ENCODE results near the gene ALDH18A1. TPM values are rescaled to one million over a fixed set of nuclear protein-coding genes. Genes with fewer than 3 reads are reported as not detected.

ALDH18A1 gene
- total RNA-seq, 1 experiment from 2014 or later, result 70.3 TPM

DNA sequence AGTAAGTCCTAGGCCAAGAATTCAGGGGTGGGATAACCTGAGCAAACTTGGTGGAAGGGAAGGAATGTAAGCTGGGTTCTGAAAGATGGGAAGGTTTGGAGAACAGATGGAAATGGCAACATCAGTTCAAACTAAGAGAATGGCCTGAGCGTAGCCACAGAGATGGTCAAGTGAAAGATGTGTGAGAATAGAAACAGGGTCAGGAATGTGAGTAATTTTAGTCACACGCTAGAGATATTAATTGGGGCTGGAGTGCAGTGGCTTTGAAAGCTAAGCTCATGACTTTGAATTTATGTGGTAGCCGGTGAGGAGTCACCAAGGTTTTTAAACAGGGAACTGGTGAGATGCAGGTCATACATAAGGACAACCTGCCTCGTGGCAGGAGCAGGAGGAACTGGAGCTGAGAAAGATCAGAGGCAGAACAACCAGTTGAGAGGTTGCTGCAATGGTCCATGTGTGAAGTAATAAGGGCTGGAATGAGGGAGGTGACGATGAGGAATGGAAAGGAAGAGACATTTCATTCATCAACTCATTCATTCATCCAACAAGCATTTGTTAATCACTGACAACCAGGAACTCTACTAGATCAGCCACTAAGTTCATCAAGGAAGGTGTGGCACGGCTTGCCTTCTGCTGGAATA, 82.4 kb downstream of the ALDH18A1 start:
- Histone ChIP-seq H3K27me3 (ENCODE audit: low read length) (peaks cover 4% of the 10 kb centered on the region; the same call in 1 of the 2 replicates), H3K9me2 (replicated peaks; ENCODE audit: low read length) (no peaks in the 10 kb centered on the region), H4K20me1 (ENCODE audit: low read length) (no peaks in the 10 kb centered on the region), H2AFZ (ENCODE audit: low read length) (no peak overlapping the region), H3K4me2 (ENCODE audit: low read length) (no peak overlapping the region), H3F3A (ENCODE audit: low read length, unreplicated experiment) (no peaks in the 10 kb centered on the region), H3K4me3 (ENCODE audit: low read length) (no peak overlapping the region), H3K9me3 (ENCODE audit: low read length) (no peaks in the 10 kb centered on the region), H3K9ac (ENCODE audit: low read length) (no peak overlapping the region), H3K36me3 (ENCODE audit: low read depth, low read length) (no peaks in the 10 kb centered on the region), H3K4me1 (ENCODE audit: insufficient read depth, low read length) (no peaks in the 10 kb centered on the region), H3K79me2 (ENCODE audit: low read length) (no peaks in the 10 kb centered on the region), H3K27ac (ENCODE audit: low read length) (no peak overlapping the region)
- TF ChIP-seq, protein P1, sequence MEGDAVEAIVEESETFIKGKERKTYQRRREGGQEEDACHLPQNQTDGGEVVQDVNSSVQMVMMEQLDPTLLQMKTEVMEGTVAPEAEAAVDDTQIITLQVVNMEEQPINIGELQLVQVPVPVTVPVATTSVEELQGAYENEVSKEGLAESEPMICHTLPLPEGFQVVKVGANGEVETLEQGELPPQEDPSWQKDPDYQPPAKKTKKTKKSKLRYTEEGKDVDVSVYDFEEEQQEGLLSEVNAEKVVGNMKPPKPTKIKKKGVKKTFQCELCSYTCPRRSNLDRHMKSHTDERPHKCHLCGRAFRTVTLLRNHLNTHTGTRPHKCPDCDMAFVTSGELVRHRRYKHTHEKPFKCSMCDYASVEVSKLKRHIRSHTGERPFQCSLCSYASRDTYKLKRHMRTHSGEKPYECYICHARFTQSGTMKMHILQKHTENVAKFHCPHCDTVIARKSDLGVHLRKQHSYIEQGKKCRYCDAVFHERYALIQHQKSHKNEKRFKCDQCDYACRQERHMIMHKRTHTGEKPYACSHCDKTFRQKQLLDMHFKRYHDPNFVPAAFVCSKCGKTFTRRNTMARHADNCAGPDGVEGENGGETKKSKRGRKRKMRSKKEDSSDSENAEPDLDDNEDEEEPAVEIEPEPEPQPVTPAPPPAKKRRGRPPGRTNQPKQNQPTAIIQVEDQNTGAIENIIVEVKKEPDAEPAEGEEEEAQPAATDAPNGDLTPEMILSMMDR (conservative IDR thresholded peaks at IDR 0.05; ENCODE audit: low read depth, low read length), result no peak
- TF ChIP-seq EZH2phosphoT487 (IDR thresholded peaks at IDR 0.05; ENCODE audit: borderline replicate concordance, low read length), result no peak
- TF ChIP-seq EZH2 (IDR thresholded peaks at IDR 0.05; ENCODE audit: low read length, unreplicated experiment), result no peak
- intact Hi-C loops (cut with micrococcal nuclease), result no loop called here
- DNase-seq (no peak), ATAC-seq (no peak)
- no TSS peak for BruUV-seq (replicated peaks)
- ChIA-PET POLR2A (ENCODE audit: unreplicated experiment) (no interaction called here), CTCF (no interaction called here)

DNA sequence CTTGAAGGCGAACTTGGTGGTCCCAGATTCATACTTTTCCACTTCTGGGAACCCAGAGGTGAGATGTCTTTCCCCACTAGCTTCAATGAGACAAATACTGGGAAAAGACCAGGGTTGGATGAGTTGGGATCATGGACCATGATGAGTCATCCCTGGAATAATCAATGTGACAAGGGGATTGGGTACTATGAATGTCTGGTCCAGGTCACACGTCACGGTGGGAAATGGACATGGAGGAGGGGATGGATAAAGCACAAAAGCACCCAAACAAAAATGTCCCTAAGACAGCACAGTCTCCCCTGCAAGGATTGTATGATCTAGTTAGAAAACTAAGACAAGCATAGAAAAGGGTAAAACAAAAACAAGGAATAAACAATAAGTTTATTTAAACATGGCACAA, 83.0 kb downstream of the ALDH18A1 start:
- Histone ChIP-seq H3K9ac (ENCODE audit: low read length) (no peak overlapping the region), H3K4me3 (ENCODE audit: low read length) (no peak overlapping the region), H3K4me2 (ENCODE audit: low read length) (no peak overlapping the region), H3K36me3 (ENCODE audit: low read depth, low read length) (no peaks in the 10 kb centered on the region), H3K79me2 (ENCODE audit: low read length) (no peaks in the 10 kb centered on the region), H3F3A (ENCODE audit: low read length, unreplicated experiment) (no peaks in the 10 kb centered on the region), H3K27ac (ENCODE audit: low read length) (no peak overlapping the region), H2AFZ (ENCODE audit: low read length) (no peak overlapping the region), H3K9me3 (ENCODE audit: low read length) (no peaks in the 10 kb centered on the region), H3K27me3 (ENCODE audit: low read length) (peaks cover 4% of the 10 kb centered on the region; the same call in 1 of the 2 replicates), H3K9me2 (replicated peaks; ENCODE audit: low read length) (no peaks in the 10 kb centered on the region), H4K20me1 (ENCODE audit: low read length) (no peaks in the 10 kb centered on the region), H3K4me1 (ENCODE audit: insufficient read depth, low read length) (no peaks in the 10 kb centered on the region)
- TF ChIP-seq, protein P1 (conservative IDR thresholded peaks at IDR 0.05; ENCODE audit: low read depth, low read length), result no peak
- TF ChIP-seq EZH2 (IDR thresholded peaks at IDR 0.05; ENCODE audit: low read length, unreplicated experiment), result no peak
- TF ChIP-seq EZH2phosphoT487 (IDR thresholded peaks at IDR 0.05; ENCODE audit: borderline replicate concordance, low read length), result no peak
- POLR2A ChIA-PET (ENCODE audit: unreplicated experiment), result no interaction called here
- DNase-seq, result no peak
- ATAC-seq, result no peak
- intact Hi-C loops (cut with micrococcal nuclease), result no loop called here
- CTCF ChIA-PET, result no interaction called here
- no TSS peak for BruUV-seq (replicated peaks)

DNA sequence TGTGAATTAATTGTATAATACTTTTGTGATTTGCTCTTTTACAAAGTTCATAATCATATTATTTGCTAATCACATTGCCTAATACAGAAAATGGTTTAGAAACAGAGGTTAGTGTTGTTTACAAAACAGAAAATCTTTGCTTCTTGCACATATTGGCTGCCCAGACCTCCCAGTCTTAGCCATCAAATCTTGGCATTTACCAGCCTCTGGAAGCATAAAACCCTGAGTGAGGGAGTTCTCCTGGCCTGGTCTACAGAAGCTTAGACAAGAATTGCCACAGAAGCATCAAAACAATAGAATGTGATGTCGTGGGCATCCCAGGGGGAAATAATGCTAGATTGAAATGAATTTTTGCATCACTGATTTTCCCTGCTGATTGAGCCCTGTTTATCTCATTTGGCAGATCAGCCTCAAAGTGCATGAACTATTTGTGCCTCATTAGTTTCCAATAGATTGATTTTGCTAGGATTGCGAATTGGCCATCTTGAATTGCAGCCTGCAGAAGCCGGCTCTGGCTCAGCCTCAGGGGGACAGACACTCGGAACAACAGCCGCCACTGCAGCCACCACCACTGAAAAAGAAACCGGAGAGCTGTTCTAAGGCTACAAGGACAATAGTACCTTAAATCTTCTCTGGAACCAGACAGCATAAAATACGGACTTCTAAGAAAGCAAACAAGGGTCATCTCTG, 84.2 kb downstream of the ALDH18A1 start:
- no peak overlapping the region for H3K9ac ChIP-seq (ENCODE audit: low read length)
- H3K9me2 ChIP-seq (replicated peaks; ENCODE audit: low read length), result no peaks in the 10 kb centered on the region
- no peaks in the 10 kb centered on the region for H3K4me1 ChIP-seq (ENCODE audit: insufficient read depth, low read length)
- CTCF ChIA-PET, result no interaction called here
- no peak overlapping the region for H2AFZ ChIP-seq (ENCODE audit: low read length)
- TF ChIP-seq, protein P1 (conservative IDR thresholded peaks at IDR 0.05; ENCODE audit: low read depth, low read length), result no peak
- TF ChIP-seq EZH2 (IDR thresholded peaks at IDR 0.05; ENCODE audit: low read length, unreplicated experiment) (no peak), EZH2phosphoT487 (IDR thresholded peaks at IDR 0.05; ENCODE audit: borderline replicate concordance, low read length) (no peak)
- no peaks in the 10 kb centered on the region for H3F3A ChIP-seq (ENCODE audit: low read length, unreplicated experiment)
- H3K79me2 ChIP-seq (ENCODE audit: low read length), result no peaks in the 10 kb centered on the region
- H4K20me1 ChIP-seq (ENCODE audit: low read length), result no peaks in the 10 kb centered on the region
- H3K27ac ChIP-seq (ENCODE audit: low read length), result no peak overlapping the region
- no peak overlapping the region for H3K4me3 ChIP-seq (ENCODE audit: low read length)
- DNase-seq (no peak), ATAC-seq (no peak)
- POLR2A ChIA-PET (ENCODE audit: unreplicated experiment), result no interaction called here
- BruUV-seq (replicated peaks), result no TSS peak
- no peaks in the 10 kb centered on the region for H3K36me3 ChIP-seq (ENCODE audit: low read depth, low read length)
- H3K27me3 ChIP-seq (ENCODE audit: low read length), result peaks cover 4% of the 10 kb centered on the region; the same call in 1 of the 2 replicates
- intact Hi-C loops (cut with micrococcal nuclease), result no loop called here
- H3K9me3 ChIP-seq (ENCODE audit: low read length), result no peaks in the 10 kb centered on the region
- no peak overlapping the region for H3K4me2 ChIP-seq (ENCODE audit: low read length)

All from PC-3 (cell line).